ENCODE measurements around the gene PPP1R14D.

- TF ChIP-seq CTCF (IDR thresholded peaks at IDR 0.05; ENCODE audit: control extremely low read depth in 1 of 3, insufficient read depth in 1 of 3, low read depth in 1 of 3, low read length in 3 of 3) (no peak), JUND (IDR thresholded peaks at IDR 0.05; ENCODE audit: low read length) (no peak), EP300 (IDR thresholded peaks at IDR 0.05; ENCODE audit: borderline replicate concordance in 1 of 2, low read depth in 2 of 2, low read length in 2 of 2) (no peak)
Observed at GRCh38 chr15:40845036-40845435, 16.5 kb upstream of the PPP1R14D start.
